GM18499 (cell line): ENCODE measurements around the gene FEZ2.

Source experiments
- ATAC-seq: cut with Tn5 transposase; IDR thresholded peaks from one replicate; pipeline ENCODE4 v1.9.1; 2021; ENCODE audit warnings: moderate number of reproducible peaks; ENCODE audit not compliant: insufficient read depth, unreplicated experiment

The FEZ2 gene

GRCh38 chr2:36564377-36564930 is 33.5 kb downstream of the FEZ2 start:
- no peak for ATAC-seq

DNA sequence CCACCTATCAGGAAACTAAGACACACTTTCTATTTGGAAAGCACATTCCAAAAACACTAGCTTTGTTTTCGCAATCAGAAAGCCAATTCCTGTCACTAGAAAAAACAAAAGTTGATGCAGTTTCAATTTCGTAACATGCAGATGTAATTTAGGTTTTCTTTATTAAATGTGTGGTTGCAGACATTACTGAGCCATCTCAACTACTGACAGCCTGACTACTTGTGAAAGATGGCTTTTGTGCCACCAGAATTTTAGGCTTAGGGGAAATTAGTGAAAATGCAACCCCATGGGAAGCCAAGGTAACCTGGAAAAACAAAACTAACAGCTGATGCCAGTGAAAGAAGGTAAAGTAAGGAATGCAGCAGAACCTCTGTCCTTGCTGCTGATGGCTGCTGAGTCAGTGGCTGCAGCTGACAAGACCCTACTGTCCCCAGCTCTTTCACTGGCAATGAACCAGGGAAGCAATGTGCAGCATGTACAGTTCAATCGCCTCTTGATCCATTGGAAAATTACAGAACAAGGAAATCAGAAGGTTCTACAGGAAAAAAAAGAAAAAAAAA is 34.9 kb downstream of the FEZ2 start:
- ATAC-seq: no peak

DNA sequence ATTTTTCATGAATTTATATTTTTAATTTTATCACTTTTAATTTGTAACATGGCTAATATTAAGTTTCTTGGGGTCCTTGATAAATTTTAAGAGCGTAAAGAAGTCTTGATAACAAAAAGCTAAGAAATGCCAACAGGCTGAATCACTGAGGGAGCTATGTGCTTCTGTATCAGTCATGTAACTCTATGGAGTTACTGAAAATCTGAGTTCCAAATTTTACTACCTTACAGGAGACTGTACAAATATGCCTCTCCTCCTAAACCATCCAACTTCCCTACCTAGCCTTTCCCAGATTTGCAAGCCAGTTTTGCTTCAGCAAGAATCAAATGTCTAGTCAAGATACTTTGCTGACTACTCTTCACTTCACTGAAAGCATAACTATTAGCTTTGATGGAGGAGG is 35.7 kb downstream of the FEZ2 start:
- ATAC-seq: no peak

DNA sequence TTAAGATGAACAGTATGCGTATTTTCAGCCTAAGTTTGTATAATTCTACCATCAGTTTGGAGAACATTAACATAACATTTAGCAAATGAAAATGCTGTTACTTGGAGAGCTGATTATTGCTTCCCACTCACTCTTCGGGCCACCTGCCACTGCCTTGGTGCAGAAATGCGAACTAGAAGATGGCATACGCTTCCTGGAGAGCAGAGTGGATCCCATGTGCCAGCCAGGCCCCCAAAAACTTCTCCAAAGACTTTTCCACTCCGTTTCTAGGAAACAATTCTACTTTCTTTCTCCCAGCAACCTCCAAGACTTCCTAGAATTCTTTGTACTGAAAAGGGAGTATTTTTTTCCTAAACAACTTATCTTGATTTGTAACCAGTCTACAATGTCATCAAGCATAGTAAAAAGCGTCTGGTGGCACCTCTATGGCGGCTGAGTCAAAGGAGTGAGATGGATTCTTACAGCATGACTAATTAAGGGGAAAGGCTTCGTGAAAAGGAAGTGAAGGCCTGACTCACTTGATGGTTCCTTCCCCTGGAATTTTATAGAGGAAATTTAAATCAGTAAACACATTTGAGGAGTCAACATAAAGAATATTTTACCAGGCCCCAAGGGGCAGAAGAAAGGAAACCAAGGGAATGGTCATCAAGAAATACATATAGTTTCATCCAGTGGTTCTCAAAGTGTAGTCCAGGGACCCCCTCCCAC is 36.6 kb downstream of the FEZ2 start:
- no peak for ATAC-seq

GRCh38 chr2:36560726-36561125 is 37.2 kb downstream of the FEZ2 start:
- ATAC-seq: no peak

GRCh38 chr2:36559221-36559942 is 38.6 kb downstream of the FEZ2 start:
- no peak for ATAC-seq

DNA sequence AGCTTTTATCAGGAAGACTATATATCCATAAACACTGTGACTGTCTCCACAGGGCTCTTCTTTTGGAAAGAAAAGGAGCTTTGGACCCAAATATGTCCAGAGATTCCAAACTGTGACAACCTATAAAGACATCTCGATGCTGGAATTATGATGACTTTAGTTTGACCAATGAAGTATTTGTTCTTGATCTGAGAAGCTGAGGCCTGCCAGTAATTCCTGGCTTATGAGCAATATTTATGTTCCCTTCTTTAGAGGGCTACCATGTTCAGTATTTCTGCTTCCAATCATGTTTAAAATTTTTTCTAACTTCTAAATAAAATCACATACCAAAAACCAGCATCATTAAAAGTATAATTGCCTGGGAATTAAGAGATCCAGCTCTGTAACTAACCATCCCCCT is 41.1 kb downstream of the FEZ2 start:
- no peak for ATAC-seq

GRCh38 chr2:36555789-36556188 is 42.2 kb downstream of the FEZ2 start:
- no peak for ATAC-seq

DNA sequence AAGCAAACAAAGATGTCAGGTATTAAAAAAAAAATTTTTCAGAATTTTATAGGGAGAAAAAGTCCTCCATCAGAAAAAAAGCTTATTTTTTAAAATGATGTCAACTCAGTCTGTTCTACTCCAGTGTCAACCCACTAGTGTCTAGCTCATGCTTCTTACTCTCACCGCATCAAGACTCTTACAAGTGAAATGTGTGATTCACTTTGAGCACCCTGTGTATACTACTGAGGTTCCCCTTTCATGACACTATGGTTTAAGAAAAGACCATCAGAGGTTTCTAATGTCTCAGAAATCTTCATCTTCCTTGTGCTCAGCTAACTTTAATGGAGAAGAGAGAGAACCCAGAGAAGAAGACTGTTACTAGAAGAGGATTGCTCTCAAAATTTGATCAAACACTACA is 43.4 kb downstream of the FEZ2 start:
- ATAC-seq: no peak

DNA sequence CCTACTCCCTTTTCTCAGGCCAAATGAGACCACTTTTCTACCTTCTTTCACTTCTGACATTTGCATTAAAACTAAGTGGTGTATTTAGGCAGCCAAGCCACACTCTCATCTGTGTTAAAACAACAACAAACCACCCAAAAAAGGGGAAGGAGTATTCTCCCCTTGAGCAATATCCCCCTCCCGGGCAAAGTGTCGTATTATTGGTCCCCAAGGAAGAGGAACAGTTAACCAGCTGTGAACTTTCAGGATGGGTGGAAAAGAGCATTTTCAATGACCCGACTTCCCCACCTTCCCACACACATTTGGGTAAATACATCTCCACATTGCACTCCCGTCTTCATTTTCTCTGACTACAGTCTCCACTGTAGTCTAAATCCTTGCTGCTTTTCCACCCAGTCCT is 44.3 kb downstream of the FEZ2 start:
- no peak for ATAC-seq

DNA sequence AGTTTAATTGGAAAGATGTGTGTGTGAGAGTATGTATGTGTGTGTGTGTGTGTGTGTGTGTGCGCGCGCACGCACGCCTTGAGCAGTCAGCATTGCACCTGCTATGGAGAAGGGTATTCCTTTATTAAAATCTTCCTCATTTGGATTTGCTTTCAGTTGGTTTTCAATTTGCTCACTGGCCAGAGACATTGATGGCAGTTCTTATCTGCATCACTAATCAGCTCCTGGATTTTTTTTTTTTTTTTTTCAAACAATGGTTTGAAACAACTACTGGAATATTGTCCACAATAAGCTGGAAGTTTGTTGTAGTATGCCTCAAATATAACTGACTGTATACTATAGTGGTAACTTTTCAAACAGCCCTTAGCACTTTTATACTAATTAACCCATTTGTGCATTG is 48.0 kb downstream of the FEZ2 start:
- no peak for ATAC-seq

GRCh38 chr2:36549165-36549574 is 48.8 kb downstream of the FEZ2 start:
- ATAC-seq: no peak

DNA sequence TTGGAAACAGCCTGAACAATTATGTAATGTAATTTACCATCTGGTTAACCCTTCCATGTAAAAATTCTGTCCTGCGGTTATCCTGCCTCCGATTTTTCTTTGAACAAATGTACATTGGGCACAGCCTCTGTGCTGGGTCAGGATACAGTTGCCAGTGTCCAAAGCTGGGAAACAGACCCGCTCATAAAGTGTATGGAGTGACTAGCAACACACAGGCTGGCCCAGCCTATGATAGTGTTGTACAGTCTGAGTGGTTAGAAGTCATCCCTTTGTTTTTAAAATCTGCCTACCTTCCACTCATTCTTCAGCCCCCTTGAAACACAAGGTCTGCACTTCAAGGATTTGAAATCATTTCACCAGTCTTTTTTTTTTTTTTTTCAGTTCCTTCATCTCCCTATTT is 50.1 kb downstream of the FEZ2 start:
- ATAC-seq: no peak

GRCh38 chr2:36545871-36546416 is 52.0 kb downstream of the FEZ2 start:
- no peak for ATAC-seq

GRCh38 chr2:36544638-36545338 is 53.2 kb downstream of the FEZ2 start:
- ATAC-seq: no peak

DNA sequence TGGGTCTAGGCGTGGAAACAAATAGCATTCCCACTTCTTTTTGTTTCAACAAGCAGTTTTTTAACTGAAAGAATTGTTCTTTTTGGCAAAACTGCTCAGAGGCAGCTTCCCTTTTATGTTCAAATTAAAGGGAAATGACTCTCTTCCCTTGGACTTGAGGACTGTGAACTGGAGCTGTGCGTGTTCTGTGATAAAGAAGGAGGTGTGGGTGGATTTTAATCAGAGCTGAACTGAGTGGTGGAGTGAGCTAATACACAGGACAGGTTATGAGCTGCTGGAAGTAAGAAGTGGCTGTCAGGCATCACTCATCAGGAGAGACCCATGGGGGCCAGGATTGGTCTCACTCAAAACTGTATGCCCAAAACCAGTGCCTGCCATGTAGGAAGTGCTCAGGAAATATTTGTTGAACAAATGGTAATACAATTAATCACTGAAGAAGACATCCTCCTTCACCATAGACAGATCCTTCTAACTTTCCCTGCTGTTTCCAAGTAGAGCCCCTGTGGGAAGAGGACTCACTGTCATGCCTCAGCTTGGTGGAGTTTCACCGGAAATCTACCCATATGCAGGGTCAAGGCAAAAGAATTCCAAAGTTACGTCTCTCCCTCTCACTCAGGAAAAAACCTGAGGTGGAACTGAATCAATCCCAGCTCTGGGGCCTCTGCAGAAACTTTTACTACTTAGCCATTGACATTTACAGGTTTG is 55.9 kb downstream of the FEZ2 start:
- ATAC-seq: no peak

GRCh38 chr2:36540986-36541754 is 56.8 kb downstream of the FEZ2 start:
- ATAC-seq: no peak

GRCh38 chr2:36539631-36540030 is 58.3 kb downstream of the FEZ2 start:
- no peak for ATAC-seq

GRCh38 chr2:36538335-36538734 is 59.6 kb downstream of the FEZ2 start:
- ATAC-seq: no peak
